HK-2 (cell line): ENCODE measurements around the gene MAST4.

Experiments used
- DNase-seq: peaks from one replicate; pipeline ENCODE4 v3.0.0-alpha.2; 2018; ENCODE audit not compliant: unreplicated experiment

Gene MAST4

DNA sequence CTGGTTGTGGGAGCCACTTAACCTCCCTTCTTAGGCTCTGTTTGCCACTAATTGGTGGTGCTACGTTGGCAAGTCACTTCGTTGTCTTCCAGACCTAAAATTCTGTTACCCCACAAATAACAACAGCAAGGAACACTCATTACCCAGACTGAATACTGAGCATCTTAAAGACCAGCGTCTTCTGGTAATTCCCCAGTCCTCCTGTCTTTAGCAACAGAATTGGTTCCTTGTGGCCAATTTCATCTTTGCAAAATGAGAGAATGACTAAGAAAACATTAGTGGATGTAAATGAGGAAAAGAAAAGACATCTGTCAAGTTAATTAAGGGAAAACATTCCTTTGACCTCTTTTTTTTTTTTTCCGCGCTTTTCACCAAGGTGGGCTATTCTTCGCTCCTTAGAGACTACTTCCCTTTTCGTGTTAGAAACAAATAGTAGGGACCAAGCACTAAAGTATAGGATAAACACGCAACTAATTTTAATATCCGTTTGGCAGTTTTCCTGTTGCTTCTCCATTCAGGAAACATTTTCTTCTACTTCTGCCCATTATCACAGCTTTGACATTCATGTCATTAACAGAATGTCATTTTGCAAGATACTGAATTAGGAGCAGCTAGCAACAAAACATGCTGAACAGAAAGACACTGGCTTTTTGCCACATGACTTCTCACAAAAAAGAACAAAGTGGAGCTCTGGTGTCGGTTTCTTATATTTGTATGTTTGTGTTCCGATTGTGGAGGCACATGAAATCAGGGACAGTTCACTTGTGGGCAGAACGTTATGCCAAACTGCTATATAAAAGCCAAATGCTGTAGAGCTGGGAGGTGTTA lies 446.2 kb downstream of the MAST4 start:
- DNase-seq, result no peak

DNA sequence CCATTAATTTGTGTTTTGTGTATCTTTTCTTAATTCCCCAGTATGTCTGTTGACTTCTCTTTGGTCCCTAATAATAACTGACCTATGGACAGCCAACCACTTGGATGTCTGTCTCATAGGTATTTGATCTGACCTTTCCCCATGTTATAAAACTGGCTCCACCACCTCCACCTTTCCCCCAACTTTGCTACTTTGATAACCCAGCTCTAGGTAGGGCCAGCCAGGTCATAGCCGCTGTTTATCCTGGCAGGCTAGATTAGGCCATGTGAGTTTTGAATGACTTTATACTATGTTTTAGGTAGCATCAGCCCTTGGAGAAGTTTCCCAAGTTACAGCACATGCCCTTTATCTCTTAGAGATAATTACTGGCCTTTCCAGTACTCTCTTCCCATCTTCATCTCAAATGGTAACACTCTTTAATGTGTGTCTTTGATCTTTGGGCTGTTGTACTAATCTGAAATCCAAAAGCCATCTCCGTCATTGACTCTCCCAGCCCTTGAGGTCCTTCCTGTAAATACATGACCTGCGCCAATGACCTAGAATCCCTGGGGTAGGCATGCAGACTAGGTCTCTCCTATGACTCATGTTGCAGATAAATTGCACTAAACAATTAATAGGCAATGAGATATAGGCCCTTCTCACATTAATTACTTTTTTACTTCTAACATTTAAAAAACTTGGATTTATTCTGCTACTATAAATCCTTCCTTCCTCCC lies 447.8 kb downstream of the MAST4 start:
- no peak for DNase-seq

DNA sequence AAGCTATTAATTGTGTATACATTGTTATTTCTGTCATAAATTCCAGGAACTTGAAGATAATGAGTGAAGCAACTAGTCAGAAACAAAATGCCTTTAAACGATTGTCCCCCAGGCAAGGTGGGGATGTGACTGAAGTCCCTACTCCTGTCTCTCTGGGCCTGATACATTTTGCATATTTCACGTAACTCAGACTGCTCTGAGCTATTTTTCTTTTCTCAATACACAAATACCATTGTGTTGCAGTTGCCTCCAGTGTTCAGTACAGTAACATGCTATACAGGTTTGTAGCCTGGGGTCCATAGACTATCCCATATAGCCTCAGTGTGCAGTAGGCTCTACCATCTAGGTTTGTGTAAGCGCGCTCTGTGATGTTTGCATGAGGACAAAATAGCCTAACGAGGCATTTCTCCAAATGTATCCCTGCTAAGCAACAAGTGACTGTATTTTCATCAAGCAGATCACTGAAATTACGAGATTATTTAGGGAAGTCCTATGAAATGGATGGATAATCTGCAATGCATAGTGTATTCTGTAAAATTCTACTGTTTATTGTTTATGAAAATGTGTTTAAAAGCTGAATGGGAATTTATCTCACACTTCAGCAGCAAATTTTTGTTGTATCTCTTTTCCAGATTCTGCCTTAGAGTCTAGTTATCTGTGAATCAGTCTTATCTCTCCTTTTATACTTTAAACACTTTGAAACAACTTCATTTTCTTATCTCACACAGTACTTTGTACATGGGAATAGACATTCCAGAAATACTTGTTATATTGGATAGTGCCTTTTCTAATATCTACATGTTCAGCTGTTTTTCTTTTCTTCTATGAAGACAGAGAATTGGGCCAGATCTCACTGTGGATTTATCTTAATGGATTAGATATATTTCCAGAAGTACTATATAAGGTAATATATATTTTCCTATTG lies 449.9 kb downstream of the MAST4 start:
- no peak for DNase-seq

DNA sequence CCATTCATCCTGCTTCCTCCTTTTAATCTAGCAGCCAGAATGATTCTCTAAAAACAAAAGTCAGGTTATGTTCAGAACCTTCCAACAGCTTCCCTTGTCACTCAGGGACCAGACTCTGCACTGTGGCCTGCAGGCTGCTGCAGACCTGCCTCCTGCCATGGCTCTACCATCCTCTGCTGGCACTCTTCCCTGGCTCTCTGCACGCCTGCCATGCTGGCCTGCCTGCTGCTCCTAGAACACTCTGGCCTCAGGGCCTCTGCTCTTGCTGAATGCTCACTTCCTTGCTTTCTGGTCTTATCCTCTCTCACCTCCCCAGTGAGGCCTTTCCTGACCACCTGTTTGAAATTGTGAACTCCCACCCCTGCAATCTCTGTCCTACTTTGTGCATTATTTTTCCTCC lies 451.0 kb downstream of the MAST4 start:
- DNase-seq, result no peak

DNA sequence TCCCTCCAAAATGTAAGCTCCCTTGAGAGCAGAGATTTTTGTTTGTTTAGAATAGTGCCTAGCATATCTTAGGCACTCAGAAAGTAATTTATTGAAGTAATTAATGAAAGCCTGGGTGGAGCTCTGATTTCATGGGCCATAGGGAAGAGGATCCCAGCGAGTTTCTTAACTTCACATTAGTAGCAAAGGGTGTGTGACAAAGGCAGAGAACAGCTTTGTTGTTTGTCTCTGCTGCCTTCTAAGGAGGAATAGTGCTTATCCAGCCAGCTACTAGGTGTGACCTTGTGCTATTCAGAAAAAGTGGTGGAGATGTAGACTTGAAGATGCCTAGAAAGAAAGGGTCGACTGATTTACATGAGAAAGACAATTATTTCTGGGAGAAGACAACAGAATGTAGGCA lies 451.4 kb downstream of the MAST4 start:
- DNase-seq, result no peak

DNA sequence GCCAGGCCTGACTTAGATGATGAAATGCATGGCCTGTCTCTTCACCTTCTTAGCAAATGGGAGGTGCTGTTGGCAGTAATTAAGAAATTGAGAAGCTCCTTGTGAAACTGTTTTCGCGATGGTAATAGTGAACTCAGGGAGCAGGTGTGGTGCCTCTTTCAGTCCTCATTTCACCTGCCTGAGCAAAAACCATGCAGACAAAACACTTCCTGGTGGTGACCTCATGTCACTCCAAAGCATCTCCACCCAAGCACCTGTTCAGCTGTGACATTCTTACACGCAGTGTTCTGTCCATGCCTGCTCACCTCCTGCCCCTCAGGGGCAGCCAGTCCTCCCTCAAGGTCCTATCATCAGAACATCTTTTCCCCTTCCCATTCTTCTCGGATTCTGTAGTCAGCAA lies 453.9 kb downstream of the MAST4 start:
- DNase-seq, result no peak

DNA sequence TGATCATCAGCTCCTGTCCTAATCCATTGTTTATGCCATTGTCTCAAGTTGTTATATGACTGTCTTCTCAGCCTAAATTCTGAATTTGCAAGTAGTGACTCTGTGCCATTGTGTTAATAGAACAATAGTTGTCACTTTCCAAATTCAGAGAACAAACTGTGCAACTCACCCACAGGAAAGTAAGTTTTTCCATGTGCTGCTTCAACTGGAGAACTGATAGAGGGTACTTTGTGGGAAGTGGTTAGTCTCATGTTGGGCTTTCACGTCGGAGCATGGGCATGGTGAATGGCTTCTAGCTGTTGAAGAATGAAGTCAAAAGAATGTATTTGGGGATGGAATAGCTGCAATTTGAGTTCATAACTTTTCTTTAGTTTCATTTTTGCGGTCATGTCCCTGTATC lies 454.4 kb downstream of the MAST4 start:
- DNase-seq, result no peak

DNA sequence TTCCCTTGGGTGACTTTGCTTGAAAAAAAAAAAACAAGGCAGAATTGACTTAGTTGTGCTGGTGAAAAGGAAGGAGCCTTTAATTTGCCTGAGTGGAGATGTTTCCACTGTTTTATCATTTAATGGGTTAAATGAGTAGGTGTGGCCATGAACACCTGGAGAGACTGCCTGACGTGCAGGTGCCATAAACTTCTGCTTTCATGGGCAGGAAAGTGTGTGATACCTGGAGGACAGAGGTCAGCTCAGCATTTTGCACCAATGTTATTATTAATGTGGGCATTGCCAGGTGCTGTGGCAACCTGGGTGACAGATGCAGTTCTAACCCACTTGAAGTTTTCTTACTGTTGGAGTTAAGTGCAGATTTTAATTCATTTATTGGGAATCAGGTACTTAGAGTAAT lies 455.0 kb downstream of the MAST4 start:
- no peak for DNase-seq

DNA sequence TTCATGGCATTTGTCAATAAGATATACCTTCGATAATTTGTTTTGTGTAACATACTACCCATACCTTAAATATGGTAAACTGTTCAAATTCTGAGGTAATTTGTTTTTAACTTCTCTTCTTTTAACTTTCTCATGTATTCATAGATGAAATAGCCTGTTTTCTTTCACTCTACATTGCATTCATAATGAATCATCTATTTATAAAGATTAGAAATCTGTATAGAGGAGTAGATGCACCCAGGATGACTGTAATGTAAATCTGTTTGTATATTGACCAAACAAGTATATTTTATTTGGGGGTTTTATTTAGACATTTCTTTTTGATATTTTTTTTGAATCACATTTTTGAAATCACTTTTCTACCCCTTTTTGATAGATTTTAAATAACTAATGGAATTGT lies 455.8 kb downstream of the MAST4 start:
- no peak for DNase-seq

DNA sequence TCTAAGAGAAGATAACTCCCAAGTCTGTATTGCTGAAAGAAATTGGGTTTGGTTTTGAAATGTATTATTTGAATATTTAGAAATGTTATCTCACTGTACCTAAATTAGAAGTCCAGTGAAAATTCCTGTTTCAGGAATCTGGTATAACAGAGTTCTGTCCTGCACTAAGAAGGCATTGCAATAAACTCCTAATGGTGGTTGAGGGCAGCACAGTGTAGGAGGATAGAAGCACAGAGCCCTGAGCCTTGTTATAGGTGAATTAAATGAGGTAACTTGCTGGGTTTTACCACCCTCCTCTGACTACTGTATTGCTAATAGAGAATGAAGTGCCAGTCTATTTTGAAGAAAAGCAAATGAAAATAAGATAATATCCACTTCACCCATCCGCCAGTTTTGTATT lies 457.0 kb downstream of the MAST4 start:
- no peak for DNase-seq

DNA sequence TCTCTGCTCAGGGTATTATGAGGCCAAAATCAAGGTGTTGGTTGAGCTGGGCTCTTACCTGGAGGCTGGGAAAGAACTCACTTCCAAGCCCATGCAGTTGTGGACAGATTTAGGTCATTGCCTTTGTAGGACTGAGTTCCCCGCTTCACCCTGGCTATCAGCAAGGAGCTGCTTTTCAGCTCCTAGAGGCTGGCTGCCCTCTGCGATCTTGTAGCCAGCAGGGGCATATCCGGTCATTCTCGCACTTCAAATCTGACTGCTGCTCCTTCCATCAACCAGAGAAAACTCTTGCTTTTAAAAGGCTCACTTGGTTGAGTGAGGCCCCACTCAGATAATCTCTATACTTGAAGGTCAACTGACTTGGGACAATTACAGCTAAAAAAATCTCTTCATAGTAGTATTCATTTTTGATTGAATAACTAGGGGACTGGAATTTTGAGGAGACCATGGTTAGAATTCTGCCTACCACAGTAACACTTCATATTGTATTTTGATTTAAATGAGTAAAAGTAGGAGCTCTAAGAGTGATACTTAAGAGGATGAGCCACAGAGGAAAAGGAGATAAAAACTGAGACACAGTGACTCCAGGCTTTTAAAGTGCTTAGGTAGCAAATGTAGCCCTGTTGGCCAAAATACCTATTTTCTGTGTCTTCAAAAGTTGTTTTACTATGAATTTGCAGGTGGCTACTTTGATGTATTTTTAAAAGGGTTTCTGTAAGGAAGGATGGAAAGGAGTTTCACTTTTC lies 463.0 kb downstream of the MAST4 start:
- no peak for DNase-seq

DNA sequence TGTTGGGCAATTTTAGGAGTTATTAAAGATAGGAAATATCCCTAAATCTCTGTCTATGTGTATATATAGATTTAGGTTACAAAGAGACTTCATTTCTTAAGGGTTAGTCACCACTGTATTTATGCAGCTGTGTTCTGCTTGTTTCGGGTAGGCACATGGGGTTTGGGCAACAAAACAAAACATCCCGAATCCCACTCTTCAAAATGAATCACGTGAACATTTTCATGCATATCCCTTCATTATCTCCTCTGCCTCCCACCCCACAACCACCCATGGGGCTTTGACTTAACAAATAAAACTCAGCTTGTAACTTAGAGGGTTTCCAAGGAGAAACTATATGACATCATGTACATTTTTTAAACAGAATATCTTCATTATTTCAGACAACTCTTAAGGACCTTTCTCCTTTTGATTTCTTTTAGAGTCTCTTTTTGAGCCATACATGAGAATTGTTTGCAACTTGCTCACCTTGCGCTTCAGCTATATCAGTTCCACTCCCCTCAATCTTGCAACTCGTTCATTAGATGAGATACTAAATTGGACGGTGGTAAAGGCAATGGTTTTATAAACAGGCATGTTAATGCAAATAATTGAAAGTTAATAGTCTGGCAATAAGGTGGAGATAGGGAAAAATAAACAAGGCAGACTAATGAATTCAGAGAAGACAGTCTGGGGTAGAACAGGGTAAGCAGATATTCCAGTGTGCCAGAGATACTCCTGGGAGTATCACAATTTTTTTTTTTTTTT lies 463.7 kb downstream of the MAST4 start:
- no peak for DNase-seq

DNA sequence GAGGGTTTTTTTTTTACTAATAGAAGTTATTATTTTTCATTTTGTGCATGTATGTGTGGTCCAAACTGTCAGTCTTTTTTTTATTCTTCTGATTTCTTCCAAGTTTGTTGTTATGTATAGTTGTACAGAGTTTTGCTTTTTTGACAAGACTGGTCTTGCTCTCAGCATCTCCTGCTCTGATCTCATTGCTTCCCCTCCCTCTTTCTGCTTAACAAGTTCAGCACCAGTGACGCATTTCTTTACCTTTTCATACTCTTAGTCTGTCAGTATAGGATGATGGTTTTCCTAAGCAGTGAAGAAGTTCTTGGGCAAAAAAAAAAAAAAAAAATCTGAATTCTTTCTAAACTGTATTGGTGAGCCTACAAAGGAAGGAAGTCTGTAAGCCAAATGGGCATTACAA lies 465.3 kb downstream of the MAST4 start:
- DNase-seq, result no peak

DNA sequence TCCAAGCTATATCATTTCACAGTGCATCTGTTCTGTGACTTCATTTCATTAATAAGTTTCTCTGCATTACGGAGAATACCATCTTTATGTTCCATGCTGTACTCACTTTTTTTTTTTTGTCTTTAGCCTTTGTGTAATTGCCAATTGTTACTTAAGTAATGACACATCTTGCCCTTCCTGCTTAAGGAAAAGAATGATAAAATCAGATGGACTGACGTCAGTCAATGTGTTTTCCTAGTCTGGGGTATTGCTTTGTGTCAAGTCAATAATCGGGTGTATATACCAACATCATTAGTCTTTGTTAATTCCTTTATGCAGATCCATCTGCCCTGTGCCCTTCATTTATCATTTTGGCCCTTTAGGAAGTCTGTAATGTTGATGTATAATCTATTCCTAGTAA lies 466.9 kb downstream of the MAST4 start:
- no peak for DNase-seq

DNA sequence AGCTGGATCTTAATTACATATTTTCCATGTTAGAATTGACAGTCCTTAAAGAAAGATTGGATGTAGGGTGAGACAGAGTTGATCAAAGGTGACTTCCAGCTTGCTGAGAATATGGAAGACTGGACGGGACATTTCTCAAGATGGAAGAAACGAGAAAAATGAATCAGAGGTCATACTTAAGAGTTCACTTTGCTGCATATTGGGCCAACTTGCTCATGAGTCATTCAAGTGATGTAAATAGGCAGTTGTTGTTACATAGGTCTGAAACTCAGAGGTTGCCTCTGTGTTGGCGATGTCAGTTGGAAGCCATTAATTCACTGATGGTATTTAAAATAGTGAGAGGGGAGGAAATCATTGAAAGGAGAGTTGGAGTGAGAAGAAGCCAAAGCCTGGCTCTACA lies 467.6 kb downstream of the MAST4 start:
- no peak for DNase-seq

DNA sequence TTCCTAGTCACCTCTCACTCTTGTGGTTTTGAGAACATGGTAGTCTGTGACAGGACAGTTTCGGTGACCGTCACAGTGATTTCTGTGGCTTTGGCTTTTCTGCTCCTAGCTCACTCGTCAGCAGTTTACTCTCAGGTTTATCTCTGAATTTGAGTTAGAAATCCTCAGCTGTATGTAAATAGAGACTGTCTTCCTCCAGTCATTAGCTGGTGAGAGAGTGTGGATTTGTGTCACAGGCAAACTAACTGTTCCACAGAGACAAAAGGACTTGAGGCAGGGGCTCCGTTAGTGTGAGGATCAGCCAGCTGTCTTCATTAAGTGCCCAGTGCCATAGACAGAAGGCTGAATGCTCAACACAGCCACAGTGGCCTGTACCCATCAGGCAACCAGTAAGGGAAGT lies 469.0 kb downstream of the MAST4 start:
- DNase-seq, result no peak

DNA sequence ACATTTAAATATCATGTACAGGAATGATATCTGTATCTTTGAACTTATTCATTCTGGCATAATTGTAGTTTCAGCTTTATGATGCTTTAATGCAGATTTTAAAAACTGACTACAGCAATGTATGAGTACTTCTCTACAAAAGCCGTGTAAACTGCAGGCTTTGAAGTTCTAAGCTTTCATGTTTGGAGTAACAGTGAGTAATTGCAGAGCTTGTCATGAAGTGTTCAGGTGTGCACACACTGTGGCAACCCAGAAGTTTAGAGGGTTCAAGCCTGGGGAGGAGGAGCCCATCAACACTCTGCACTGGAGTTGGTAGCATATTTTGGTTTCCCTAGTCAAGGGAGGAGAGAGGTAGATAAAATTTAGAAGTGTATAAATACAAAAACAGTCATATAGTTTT lies 469.5 kb downstream of the MAST4 start:
- DNase-seq, result no peak

DNA sequence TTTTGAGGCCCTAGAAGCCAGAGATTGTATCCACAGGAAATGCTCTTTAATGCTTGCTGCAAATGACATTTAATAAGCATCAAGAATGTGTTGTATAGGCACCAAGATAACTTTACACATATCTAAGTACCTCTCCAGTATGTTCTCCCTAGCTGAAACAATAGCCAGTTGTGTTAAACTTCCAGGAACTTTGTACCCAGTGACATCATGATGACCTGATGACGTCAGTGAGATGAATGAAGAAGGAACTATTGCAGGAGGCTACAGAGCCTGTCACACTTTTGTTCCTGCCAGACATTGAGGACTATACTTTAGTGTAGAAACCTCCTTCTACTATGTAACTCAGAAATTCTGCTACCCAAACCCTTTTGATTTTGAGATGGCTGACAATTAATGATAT lies 470.6 kb downstream of the MAST4 start:
- no peak for DNase-seq

DNA sequence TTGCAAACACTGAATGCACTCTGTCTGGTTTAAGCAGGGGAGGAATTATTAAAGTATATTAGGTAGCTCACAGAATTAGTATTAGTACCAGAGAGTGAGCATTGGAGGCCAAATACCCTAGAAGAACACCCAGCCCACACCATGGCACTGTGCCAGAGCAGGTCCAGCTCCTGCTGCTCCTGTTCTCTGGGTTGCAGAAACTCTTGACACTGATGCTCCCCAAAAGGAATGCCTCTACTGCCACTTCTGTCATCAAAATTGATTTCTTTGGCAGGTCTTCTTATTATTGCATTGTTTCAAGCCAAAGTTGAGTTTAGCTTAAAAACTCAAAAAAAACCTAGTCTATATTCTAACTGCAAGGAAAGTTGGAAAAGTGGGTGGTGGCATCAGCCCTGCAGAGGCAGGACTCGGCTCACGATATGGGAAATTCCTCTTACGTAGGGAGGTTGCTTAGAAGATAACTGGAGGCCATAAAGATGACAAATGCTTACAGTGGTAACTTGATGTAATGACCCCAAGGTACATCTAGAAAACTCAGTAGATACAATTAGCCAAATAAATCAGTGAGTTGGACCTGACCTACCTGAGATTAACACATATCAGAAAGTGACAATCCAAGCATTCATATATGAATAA lies 477.0 kb downstream of the MAST4 start:
- no peak for DNase-seq

DNA sequence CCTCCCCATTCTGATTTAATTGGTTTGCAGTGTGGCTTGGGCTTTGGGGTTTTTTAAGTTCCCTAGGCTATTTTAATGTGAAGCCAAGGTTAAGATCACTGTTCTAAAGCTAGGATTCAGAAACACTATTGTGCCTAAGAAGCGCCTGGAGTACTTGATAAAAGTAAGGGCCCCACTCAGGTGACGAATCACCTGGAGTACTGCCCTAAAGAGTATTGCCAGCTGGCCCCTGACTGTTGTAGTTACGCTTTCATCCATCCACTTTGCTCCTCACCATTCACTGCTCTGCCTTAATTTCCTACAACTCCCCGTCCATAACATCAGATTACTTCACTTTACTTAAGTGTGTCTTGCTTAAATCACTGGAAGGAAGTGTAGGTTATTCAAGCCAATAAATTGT lies 481.1 kb downstream of the MAST4 start:
- no peak for DNase-seq

DNA sequence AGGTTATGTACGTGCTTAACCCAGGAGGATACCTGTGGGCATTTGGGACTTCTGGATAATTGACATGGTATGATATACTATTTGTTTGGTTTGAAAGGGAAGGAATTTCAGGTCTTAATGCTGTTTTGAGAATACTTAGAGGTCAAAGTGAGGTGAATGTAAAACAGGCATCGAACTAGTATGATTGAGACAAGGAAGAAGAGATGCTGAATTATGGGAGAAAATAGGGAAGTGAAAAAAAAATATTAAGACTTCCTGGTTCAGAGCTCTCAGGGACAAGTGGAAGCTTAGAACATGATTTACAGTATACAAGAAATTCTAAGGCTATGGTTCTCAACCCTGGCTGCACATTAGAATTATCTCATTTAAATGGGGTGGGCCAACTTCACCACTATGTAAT lies 485.1 kb downstream of the MAST4 start:
- DNase-seq, result no peak
